ENCODE results near the gene TXNRD1.
"Not testable (repeated sequence)": the region's sequence is repeated elsewhere in the genome, so short reads cannot be mapped to it uniquely, and the experiment has no call there.

The TXNRD1 gene

GRCh38 chr12:104332273-104332672, 116.7 kb downstream of the TXNRD1 start:
- not testable (repeated sequence) for DNase-seq

- DNase-seq, result no peak
These were observed 118.2 kb downstream of the TXNRD1 start for GRCh38 chr12:104333692-104334255.

- DNase-seq, result no peak
These were observed 119.0 kb downstream of the TXNRD1 start for GRCh38 chr12:104334581-104334980.

- no peak for DNase-seq
These were observed 120.5 kb downstream of the TXNRD1 start for GRCh38 chr12:104336115-104336514.

- no peak for DNase-seq
These were observed 121.5 kb downstream of the TXNRD1 start for GRCh38 chr12:104337030-104337558.

GRCh38 chr12:104339663-104340062, 124.1 kb downstream of the TXNRD1 start:
- no peak for DNase-seq

GRCh38 chr12:104340177-104340576, 124.6 kb downstream of the TXNRD1 start:
- no peak for DNase-seq

- no peak for DNase-seq
These were observed 125.5 kb downstream of the TXNRD1 start for GRCh38 chr12:104340925-104341611.

- DNase-seq, result no peak
These were observed 126.6 kb downstream of the TXNRD1 start for GRCh38 chr12:104342147-104342546.

GRCh38 chr12:104342635-104343249, 127.2 kb downstream of the TXNRD1 start:
- DNase-seq, result no peak

GRCh38 chr12:104344682-104345081, 129.1 kb downstream of the TXNRD1 start:
- no peak for DNase-seq

- no peak for DNase-seq
These were observed 129.9 kb downstream of the TXNRD1 start for GRCh38 chr12:104345234-104346066.

GRCh38 chr12:104347374-104348075, 131.9 kb downstream of the TXNRD1 start:
- DNase-seq, result no peak

- no peak for DNase-seq
These were observed 132.9 kb downstream of the TXNRD1 start for GRCh38 chr12:104348283-104348993.

GRCh38 chr12:104348994-104349494, 133.5 kb downstream of the TXNRD1 start:
- DNase-seq, result no peak

- no peak for DNase-seq
These were observed 134.9 kb downstream of the TXNRD1 start for GRCh38 chr12:104350211-104351056.

- DNase-seq, result no peak
These were observed 135.7 kb downstream of the TXNRD1 start for GRCh38 chr12:104351057-104351983.

- DNase-seq, result no peak
These were observed 136.6 kb downstream of the TXNRD1 start for GRCh38 chr12:104352106-104352713.

Measured in NCI-H2081 treated with DMSO at 0.1 percent for 48 hours (cell line).